VCaP (cell line): ENCODE results near the gene OR10H1.
"Not testable (repeated sequence)": the region's sequence is repeated elsewhere in the genome, so short reads cannot be mapped to it uniquely, and the experiment has no call there.

Experiments
- H3K27ac ChIP-seq: fragments of 450-650 bp; 2 replicates; pipeline ENCODE4 v1.5.1; 2017
- CTCF ChIP-seq: fragments of 450-650 bp; conservative IDR thresholded peaks from 2 replicates; pipeline ENCODE4 v1.5.1; 2017; ENCODE audit warnings: mild to moderate bottlenecking, moderate library complexity

OR10H1 gene

GRCh38 chr19:15825753-15826152 is 10.3 kb upstream of the OR10H1 start:
- no peak overlapping the region for H3K27ac ChIP-seq
- no peak for TF ChIP-seq CTCF

GRCh38 chr19:15820646-15821045 is 5.2 kb upstream of the OR10H1 start:
- H3K27ac ChIP-seq: no peak overlapping the region
- no peak for TF ChIP-seq CTCF

GRCh38 chr19:15813916-15814315 is 1.5 kb downstream of the OR10H1 start:
- no peak overlapping the region for H3K27ac ChIP-seq
- no peak for TF ChIP-seq CTCF

GRCh38 chr19:15812060-15812722 is 3.3 kb downstream of the OR10H1 start:
- TF ChIP-seq CTCF: peak; percentile 97
- H3K27ac ChIP-seq: no peak overlapping the region; the same call in 1 of the 2 replicates

GRCh38 chr19:15811476-15811875 is 4.0 kb downstream of the OR10H1 start:
- TF ChIP-seq CTCF: no peak
- no peak overlapping the region for H3K27ac ChIP-seq

- peak; percentile 88 for TF ChIP-seq CTCF
- H3K27ac ChIP-seq: peak overlapping the region; percentile 62
Observed at GRCh38 chr19:15810335-15810734, 5.1 kb downstream of the OR10H1 start.

- not testable (repeated sequence) for H3K27ac ChIP-seq
Observed at GRCh38 chr19:15794279-15794678, 21.2 kb downstream of the OR10H1 start.

- TF ChIP-seq CTCF: no peak
- H3K27ac ChIP-seq: no peak overlapping the region
Observed at GRCh38 chr19:15790096-15790495, 25.4 kb downstream of the OR10H1 start.
